HepG2 (cell line): Measurements from ENCODE around the gene AKAP6. TPM values are rescaled to one million over a fixed set of nuclear protein-coding genes. Genes with fewer than 3 reads are reported as not detected.

ENCODE experiments used
- ATAC-seq: fragments of 200-7000 bp; cut with Tn5 transposase; 3 replicates; pipeline ENCODE4 v1.9.1; 2020; ENCODE audit warnings: mild to moderate bottlenecking, moderate library complexity
- BruUV-seq: library from RNA; stranded (reverse); fragments of 400-500 nt; replicated peaks from 2 replicates; lab custom pipeline; 2021; lab: Mats Ljungman, UMichigan
- CTCF ChIA-PET: fragments of 300-600 bp; formaldehyde crosslinking; extraction: SDS; loops from one replicate; lab custom pipeline; 2021; ENCODE audit warnings: low total read pairs, inconsistent platforms, low intra/inter-chr PET ratio; lab: Yijun Ruan, JAX
- POLR2A ChIA-PET: fragments of 350-600 bp; sonication (Branson Sonifier 250); formaldehyde crosslinking; loops from one replicate; lab custom pipeline; 2020; ENCODE audit warnings: antibody characterized with exemption, inconsistent platforms; lab: Yijun Ruan, JAX
- DNase-seq: peaks from one replicate; pipeline ENCODE4 v3.0.0-alpha.2; 2015; ENCODE audit warnings: low spot score
- FAIRE-seq: peaks from 3 replicates; lab custom pipeline; 2011; peaks lifted over from hg19 to GRCh38; lab: Jason Lieb, UNC
- H2AFZ ChIP-seq: one replicate; pipeline ENCODE4 v1.6.1; 2011; ENCODE audit warnings: low read length, inconsistent platforms
- H3K27ac ChIP-seq: fragments of 300-600 bp; 3 replicates; pipeline ENCODE4 v1.8.0; 2011; ENCODE audit warnings: mixed run types, mild to moderate bottlenecking, mixed read lengths, low read length, inconsistent platforms; ENCODE audit not compliant: insufficient read depth; ENCODE audit errors: extremely low read length
- H3K27me3 ChIP-seq, 2 experiments: fragments of 200-600 bp in 1 of 2; 2 replicates in 1 of 2; 3 replicates in 1 of 2; pipeline versions ENCODE4 v1.6.0 to v1.8.0; 2011; ENCODE audit warnings: low read length in 2 of 2, mild to moderate bottlenecking in 2 of 2, moderate library complexity in 2 of 2, inconsistent platforms in 1 of 2; ENCODE audit not compliant: insufficient read depth in 2 of 2, control insufficient read depth in 1 of 2
- H3K36me3 ChIP-seq, 2 experiments: fragments of 200-600 bp in 1 of 2; replicated peaks in 1 of 2; 2 replicates in 1 of 2; 3 replicates in 1 of 2; pipeline versions ENCODE4 v1.5.1 to v1.8.0; 2011; ENCODE audit warnings: low read length in 2 of 2, inconsistent platforms in 1 of 2; ENCODE audit not compliant: insufficient read depth in 2 of 2, control insufficient read depth in 1 of 2
- H3K4me1 ChIP-seq: 2 replicates; pipeline ENCODE4 v1.5.1; 2012; ENCODE audit warnings: low read length, inconsistent platforms; ENCODE audit not compliant: insufficient read depth
- H3K4me2 ChIP-seq: 2 replicates; pipeline ENCODE4 v1.6.0; 2011; ENCODE audit warnings: low read depth, low read length, inconsistent platforms
- H3K4me3 ChIP-seq, 3 experiments: fragments of 200-600 bp in 1 of 3; sonication (generic), shearing (Covaris generic) in 1 of 3; replicated peaks in 1 of 3; 2 replicates each; pipeline ENCODE4 v1.5.1; 2011 to 2016; ENCODE audit warnings: low read length in 3 of 3, inconsistent platforms in 2 of 3, low read depth in 2 of 3, mild to moderate bottlenecking in 2 of 3, control low read depth in 1 of 3, mixed read lengths in 1 of 3; ENCODE audit not compliant: insufficient read depth in 1 of 3
- H3K79me2 ChIP-seq: one replicate; pipeline ENCODE4 v1.6.1; 2011; ENCODE audit warnings: low read length, inconsistent platforms; ENCODE audit not compliant: insufficient read depth
- H3K9ac ChIP-seq: 2 replicates; pipeline ENCODE4 v1.6.0; 2011; ENCODE audit warnings: mild to moderate bottlenecking, low read depth, low read length, inconsistent platforms; ENCODE audit not compliant: insufficient read depth
- H3K9me3 ChIP-seq: 2 replicates; pipeline ENCODE4 v1.5.1; 2012; ENCODE audit warnings: mild to moderate bottlenecking, low read length
- H4K20me1 ChIP-seq: 2 replicates; pipeline ENCODE4 v1.6.0; 2011; ENCODE audit warnings: inconsistent platforms, mild to moderate bottlenecking, low read length, moderate library complexity; ENCODE audit not compliant: insufficient read depth
- AKAP8 ChIP-seq: sonication (generic); formaldehyde crosslinking; IDR thresholded peaks from 2 replicates; pipeline ENCODE4 v1.5.1; 2020; ENCODE audit warnings: mild to moderate bottlenecking, missing genetic modification reagents
- CBX5 ChIP-seq: sonication (generic); formaldehyde crosslinking; IDR thresholded peaks from 2 replicates; pipeline ENCODE4 v1.4.0; 2020; ENCODE audit warnings: missing genetic modification reagents, borderline replicate concordance
- CREB1 ChIP-seq, 2 experiments: fragments of 450-650 bp in 1 of 2; IDR thresholded peaks; 2 replicates each; pipeline ENCODE4 v1.6.1; 2016 to 2017; ENCODE audit warnings: control low read depth in 1 of 2, mild to moderate bottlenecking in 1 of 2, missing compliant biosample characterization in 1 of 2, missing genetic modification characterization in 1 of 2
- FOXP1 ChIP-seq, 2 experiments: fragments of 450-650 bp in 1 of 2; IDR thresholded peaks; 2 replicates each; pipeline ENCODE4 v1.6.1; 2017 to 2018; ENCODE audit warnings: antibody characterized with exemption in 1 of 2
- ISX ChIP-seq: sonication (generic); formaldehyde crosslinking; conservative IDR thresholded peaks from 2 replicates; pipeline ENCODE4 v1.5.0; 2020; ENCODE audit warnings: missing genetic modification reagents
- KMT2B ChIP-seq: IDR thresholded peaks from 2 replicates; pipeline ENCODE4 v1.6.1; 2016; ENCODE audit warnings: missing genetic modification reagents, missing compliant biosample characterization
- MYC ChIP-seq: sonication (generic); formaldehyde crosslinking; IDR thresholded peaks from 2 replicates; pipeline ENCODE4 v1.9.0; 2021; ENCODE audit warnings: missing genetic modification reagents, borderline replicate concordance
- MZF1 ChIP-seq: sonication (generic); formaldehyde crosslinking; IDR thresholded peaks from 2 replicates; pipeline ENCODE4 v1.8.1; 2023; ENCODE audit warnings: mild to moderate bottlenecking, missing genetic modification reagents, borderline replicate concordance
- NONO ChIP-seq, 2 experiments: fragments of 450-650 bp in 1 of 2; sonication (generic) in 1 of 2; formaldehyde crosslinking in 1 of 2; IDR thresholded peaks in 1 of 2; conservative IDR thresholded peaks in 1 of 2; 2 replicates each; pipeline versions ENCODE4 v1.6.1 to v1.8.0; 2017 to 2022; ENCODE audit warnings: mild to moderate bottlenecking in 1 of 2, missing genetic modification reagents in 1 of 2, moderate library complexity in 1 of 2
- SIX1 ChIP-seq: sonication (generic); formaldehyde crosslinking; IDR thresholded peaks from 2 replicates; pipeline ENCODE4 v1.4.0; 2020; ENCODE audit warnings: missing genetic modification reagents, borderline replicate concordance
- SMC3 ChIP-seq: IDR thresholded peaks from 2 replicates; pipeline ENCODE4 v1.6.1; 2011; ENCODE audit warnings: low read length, improper control_type of control experiment
- ZNF292 ChIP-seq: sonication (generic); formaldehyde crosslinking; IDR thresholded peaks from 2 replicates; pipeline ENCODE4 v1.8.1; 2022; ENCODE audit warnings: mild to moderate bottlenecking, low read depth, missing genetic modification reagents, borderline replicate concordance
- ZNF562 ChIP-seq: sonication (generic); formaldehyde crosslinking; IDR thresholded peaks from 2 replicates; pipeline ENCODE4 v1.8.0; 2022; ENCODE audit warnings: missing genetic modification reagents, borderline replicate concordance
- ZNF644 ChIP-seq: IDR thresholded peaks from 2 replicates; pipeline ENCODE4 v1.6.1; 2016; ENCODE audit warnings: low read depth
- WGBS: methylation state at CpG from one replicate; pipeline ENCODE4 v1.1.6; 2017; ENCODE audit warnings: low lambda C conversion rate; 5-methylcytosine and 5-hydroxymethylcytosine counted together
- in situ Hi-C: cut with HindIII; loops from 2 replicates; pipeline ENCODE4 v1.10.0; 2017; ENCODE audit warnings: low pct_unique_long_range_greater_than_20kb; ENCODE audit not compliant: extremely low pct_ligation_motif_present
- intact Hi-C: fragments of 100-400 bp; cut with micrococcal nuclease; formaldehyde crosslinking; loops from one replicate; pipeline ENCODE4 v1.10.0; 2022; ENCODE audit not compliant: unreplicated experiment
- polyA plus RNA-seq, 8 experiments: library from polyadenylated mRNA; depleted of rRNA in 3 of 8; stranded (reverse) in 7 of 8; unstranded in 1 of 8; fragments of >200 nt; fragmentation: Illumina TruSeq in 4 of 8; extraction: Trizol in 4 of 8; gene quantifications; 2 replicates each; pipeline versions ENCODE4 v1.2.1 to v1.2.3, GENCODE V29; 2011 to 2016; ENCODE audit warnings: low read depth in 4 of 8, missing spikeins in 1 of 8, mixed read lengths in 1 of 8; ENCODE audit not compliant: insufficient read depth in 1 of 8
- total RNA-seq, 5 experiments: library from RNA; depleted of rRNA; stranded (reverse); fragments of >200 nt; fragmentation: Illumina TruSeq; extraction: Trizol; gene quantifications; 2 replicates each; pipeline ENCODE4 v1.2.3, GENCODE V29; 2016; ENCODE audit warnings: low read depth in 1 of 5
- TF ChIP-seq, protein P1 (sequence below): sonication (generic); formaldehyde crosslinking; IDR thresholded peaks from 2 replicates; pipeline ENCODE4 v1.5.1; 2020; ENCODE audit warnings: mild to moderate bottlenecking, missing genetic modification reagents, borderline replicate concordance
- TF ChIP-seq, protein P2 (sequence below): sonication (generic); formaldehyde crosslinking; conservative IDR thresholded peaks from 2 replicates; pipeline ENCODE4 v1.4.0; 2020; ENCODE audit warnings: missing genetic modification reagents

The AKAP6 gene
- total and polyA plus RNA-seq, 2 of the 13 experiments (the other 11 are each of a cell fraction or from before 2014, with no cell fraction given) = 1.4 TPM

DNA sequence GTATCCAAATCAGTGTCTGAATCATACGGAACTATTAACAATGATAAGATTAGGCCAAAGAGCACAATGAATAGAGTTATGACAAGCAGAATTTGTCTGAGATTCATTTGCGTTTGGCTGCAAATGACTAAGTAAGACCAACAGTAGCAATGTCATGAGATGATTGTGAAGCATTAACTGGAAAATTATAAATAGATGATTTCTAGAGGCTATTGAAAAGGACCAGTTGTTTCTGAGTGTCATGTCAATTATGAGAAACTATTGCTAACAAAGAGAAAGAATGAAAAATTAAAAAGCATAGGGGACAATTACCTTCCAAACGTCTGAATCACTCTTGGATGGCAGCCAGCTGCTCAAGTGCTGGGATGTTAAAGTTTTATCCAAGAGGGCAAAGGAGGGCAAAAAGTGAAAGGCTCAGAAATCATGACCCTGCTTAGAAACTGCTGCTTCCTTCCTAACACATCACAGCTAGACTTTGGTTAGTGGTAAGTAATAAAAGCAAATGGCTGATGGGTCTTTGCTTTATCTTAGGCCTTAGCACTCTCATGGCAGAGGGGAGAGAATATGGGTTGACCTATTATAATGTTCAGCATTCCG lies 89.0 kb downstream of the AKAP6 start:
- in situ Hi-C loops = no loop called here
- no TSS peak for BruUV-seq
- no peak overlapping the region for H3K27ac ChIP-seq
- no peak overlapping the region for H2AFZ ChIP-seq
- no peak for TF ChIP-seq MZF1 (CRISPR knock-in tag)
- no peak for TF ChIP-seq MYC
- TF ChIP-seq FOXP1 (IDR thresholded peaks at IDR 0.05) = no peak
- TF ChIP-seq FOXP1 (CRISPR knock-in tag; IDR thresholded peaks at IDR 0.05) = no peak
- no peak for TF ChIP-seq ZNF644 (CRISPR knock-in tag)
- no peak for TF ChIP-seq CBX5 (CRISPR knock-in tag)
- no peak for TF ChIP-seq CREB1 (IDR thresholded peaks at IDR 0.05)
- no peak for TF ChIP-seq CREB1 (CRISPR knock-in tag; IDR thresholded peaks at IDR 0.05)
- TF ChIP-seq KMT2B = no peak
- TF ChIP-seq AKAP8 = no peak
- TF ChIP-seq, protein P1, sequence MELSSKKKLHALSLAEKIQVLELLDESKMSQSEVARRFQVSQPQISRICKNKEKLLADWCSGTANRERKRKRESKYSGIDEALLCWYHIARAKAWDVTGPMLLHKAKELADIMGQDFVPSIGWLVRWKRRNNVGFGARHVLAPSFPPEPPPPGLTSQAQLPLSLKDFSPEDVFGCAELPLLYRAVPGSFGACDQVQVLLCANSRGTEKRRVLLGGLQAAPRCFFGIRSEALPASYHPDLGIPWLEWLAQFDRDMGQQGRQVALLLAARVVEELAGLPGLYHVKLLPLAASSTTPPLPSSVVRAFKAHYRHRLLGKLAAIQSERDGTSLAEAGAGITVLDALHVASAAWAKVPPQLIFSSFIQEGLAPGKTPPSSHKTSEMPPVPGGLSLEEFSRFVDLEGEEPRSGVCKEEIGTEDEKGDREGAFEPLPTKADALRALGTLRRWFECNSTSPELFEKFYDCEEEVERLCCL (CRISPR knock-in tag) = no peak
- TF ChIP-seq ISX = no peak
- TF ChIP-seq SMC3 = no peak
- TF ChIP-seq, protein P2, sequence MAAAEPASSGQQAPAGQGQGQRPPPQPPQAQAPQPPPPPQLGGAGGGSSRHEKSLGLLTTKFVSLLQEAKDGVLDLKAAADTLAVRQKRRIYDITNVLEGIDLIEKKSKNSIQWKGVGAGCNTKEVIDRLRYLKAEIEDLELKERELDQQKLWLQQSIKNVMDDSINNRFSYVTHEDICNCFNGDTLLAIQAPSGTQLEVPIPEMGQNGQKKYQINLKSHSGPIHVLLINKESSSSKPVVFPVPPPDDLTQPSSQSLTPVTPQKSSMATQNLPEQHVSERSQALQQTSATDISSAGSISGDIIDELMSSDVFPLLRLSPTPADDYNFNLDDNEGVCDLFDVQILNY (CRISPR knock-in tag) = no peak
- no peak for TF ChIP-seq SIX1 (CRISPR knock-in tag)
- TF ChIP-seq ZNF562 (CRISPR knock-in tag) = no peak
- no peak for TF ChIP-seq NONO (IDR thresholded peaks at IDR 0.05)
- no peak for TF ChIP-seq NONO (CRISPR knock-in tag; conservative IDR thresholded peaks at IDR 0.05)
- TF ChIP-seq ZNF292 (CRISPR knock-in tag) = no peak
- no peaks in the 10 kb centered on the region for H3K27me3 ChIP-seq
- no peaks in the 10 kb centered on the region for H4K20me1 ChIP-seq
- FAIRE-seq (no peak), DNase-seq (no peak), ATAC-seq (no peak; the same call in 2 of the 3 replicates)
- peaks cover 15% of the 10 kb centered on the region for H3K9me3 ChIP-seq
- intact Hi-C loops = no loop called here
- H3K79me2 ChIP-seq = no peaks in the 10 kb centered on the region
- CTCF ChIA-PET = no interaction called here
- H3K9ac ChIP-seq = no peak overlapping the region
- POLR2A ChIA-PET = no interaction called here
- no peak overlapping the region for H3K4me2 ChIP-seq
- no peaks in the 10 kb centered on the region for H3K4me1 ChIP-seq
- H3K4me3 ChIP-seq = no peak overlapping the region
- 45% methylated on average over 4 of the region's 4 CpGs for WGBS
- H3K36me3 ChIP-seq = no peaks in the 10 kb centered on the region
